ENCODE results near the gene GPC3. TPM values are rescaled to one million over a fixed set of nuclear protein-coding genes. Genes with fewer than 3 reads are reported as not detected.
A peak's percentile ranks its signal among the peaks of the same experiment; 100 is the strongest.

GPC3 gene
- total and polyA plus RNA-seq, 2 of the 4 experiments (the other 2 are of a cell fraction), result not detected

DNA sequence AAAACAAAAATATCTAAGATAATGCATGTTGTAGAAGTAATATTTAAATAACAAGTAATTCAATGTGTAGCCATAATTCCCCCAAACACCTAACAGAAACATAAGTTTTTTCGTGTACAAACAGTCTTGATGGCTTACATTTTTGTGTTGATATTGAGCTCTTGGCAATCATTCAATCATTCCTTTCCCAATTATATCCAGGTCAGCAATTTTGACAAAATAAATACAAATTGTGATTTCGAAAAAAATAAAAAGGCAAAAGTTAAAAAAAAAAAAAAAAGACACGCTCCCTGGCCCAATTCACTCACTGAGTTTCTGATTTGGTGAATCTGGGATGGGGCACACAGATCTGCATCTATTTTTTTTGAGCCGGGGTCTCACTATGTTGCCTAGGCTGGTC, 382.5 kb downstream of the GPC3 start:
- Histone ChIP-seq H4K20me1 (ENCODE audit: insufficient read depth, low read length) (no peaks in the 10 kb centered on the region), H3K23ac (ENCODE audit: low read depth, low read length) (no peak overlapping the region), H3K9ac (ENCODE audit: low read depth, low read length) (no peak overlapping the region), H3K79me1 (ENCODE audit: low read depth in 1 of 2, low read length in 2 of 2) (no peaks in the 10 kb centered on the region), H3K56ac (ENCODE audit: extremely low read depth, insufficient read depth, low read length) (no peak overlapping the region), H3K18ac (ENCODE audit: low read depth, low read length) (no peak overlapping the region), H3K14ac (replicated peaks; ENCODE audit: low read depth, low read length) (no peak overlapping the region), H2AFZ (replicated peaks; ENCODE audit: low read length, poor library complexity) (no peak overlapping the region), H2BK120ac (ENCODE audit: low read depth, low read length) (no peak overlapping the region), H3K9me3 (ENCODE audit: control insufficient read depth, insufficient read depth, low read length) (no peaks in the 10 kb centered on the region), H2AK5ac (ENCODE audit: low read depth, low read length) (no peak overlapping the region), H4K91ac (ENCODE audit: insufficient read depth, low read depth, low read length) (no peak overlapping the region), H3K9me1 (ENCODE audit: insufficient read depth, low read length) (no peaks in the 10 kb centered on the region), H4K8ac (ENCODE audit: low read depth in 2 of 2, low read length in 2 of 2) (no peak overlapping the region), H3K4ac (ENCODE audit: low read depth, low read length) (no peak overlapping the region), H3K27me3 (ENCODE audit: control insufficient read depth, insufficient read depth, low read length) (no peaks in the 10 kb centered on the region; the same call in none of the 2 replicates), H4K5ac (ENCODE audit: low read depth, low read length) (no peak overlapping the region), H3K4me3 (ENCODE audit: insufficient read depth, low read depth, low read length) (no peak overlapping the region), H3K36me3 (ENCODE audit: control insufficient read depth, insufficient read depth, low read length) (no peaks in the 10 kb centered on the region), H3K4me2 (ENCODE audit: low read depth, low read length) (no peak overlapping the region), H2BK5ac (ENCODE audit: low read depth, low read length, poor library complexity, severe bottlenecking) (no peak overlapping the region), H2AK9ac (replicated peaks; ENCODE audit: low read depth, low read length, poor library complexity) (no peak overlapping the region), H2BK15ac (ENCODE audit: low read depth, low read length) (no peak overlapping the region), H2BK20ac (ENCODE audit: low read depth, low read length) (no peak overlapping the region), H3K27ac (ENCODE audit: insufficient read depth, low read length) (no peak overlapping the region), H3K4me1 (ENCODE audit: control insufficient read depth, insufficient read depth, low read length) (no peaks in the 10 kb centered on the region)
- WGBS, 2 experiments (ENCODE audit: extremely low coverage in 2 of 2, insufficient read length in 1 of 2), result no CpG with 5 or more reads among the region's 4 CpGs
- BruUV-seq (replicated peaks), result no TSS peak
- no peak for ATAC-seq (ENCODE audit: low read depth)
- intact Hi-C loops (cut with micrococcal nuclease), result no loop called here
- in situ Hi-C loops (cut with MboI; ENCODE audit: low sequenced_read_pairs), result no loop called here
- ChIA-PET CTCF (no interaction called here), POLR2A (ENCODE audit: unreplicated experiment) (no interaction called here)
- peak; percentile 62 for TF ChIP-seq MAFK (IDR thresholded peaks at IDR 0.05; ENCODE audit: low read depth, low read length)
- TF ChIP-seq FOS (IDR thresholded peaks at IDR 0.05; ENCODE audit: low read depth, low read length), result no peak
- DNase-seq, result no peak
- dilution Hi-C loops (cut with HindIII; ENCODE audit: low sequenced_read_pairs, unreplicated experiment), result no loop called here

Data from IMR-90 (cell line).